Measurements from ENCODE around the gene PODNL1.

DNA sequence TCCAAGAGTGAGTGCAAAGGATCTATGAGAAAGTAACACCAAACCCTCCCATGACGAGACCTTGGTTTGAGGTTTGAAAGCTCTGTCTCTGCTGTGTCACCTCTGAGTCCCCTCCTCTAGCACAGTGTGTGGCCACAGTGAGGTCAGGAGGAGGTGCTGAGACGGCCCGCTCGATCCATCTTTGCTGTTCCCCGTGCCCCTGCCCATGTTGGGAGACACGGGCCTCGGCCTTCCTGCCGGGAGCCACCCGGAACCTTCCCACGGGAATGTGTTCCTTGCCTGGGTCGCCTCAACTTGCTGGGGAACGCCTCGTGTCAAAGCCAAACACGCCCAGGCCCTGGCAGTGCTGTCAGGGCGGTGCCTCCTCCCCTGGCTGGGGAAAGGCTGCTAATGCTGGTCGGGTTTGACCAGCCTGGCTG is 51.2 kb downstream of the PODNL1 start:
- TF ChIP-seq POLR2AphosphoS5 (IDR thresholded peaks at IDR 0.05): no peak
- TF ChIP-seq EP300 (IDR thresholded peaks at IDR 0.05): no peak

Data from upper lobe of left lung (tissue), 4 donors.